Activated CD8-positive, alpha-beta memory T cell treated with anti-CD3 and anti-CD28 coated beads, Interleukin-2, amount 50 U/mL, for 24 hours (primary cell): Measurements from ENCODE around the gene WNT8A.

Experiments
- DNase-seq: peaks from one replicate; pipeline ENCODE4 v3.0.0-alpha.2; 2020; ENCODE audit errors: extremely low read depth

Gene WNT8A

DNA sequence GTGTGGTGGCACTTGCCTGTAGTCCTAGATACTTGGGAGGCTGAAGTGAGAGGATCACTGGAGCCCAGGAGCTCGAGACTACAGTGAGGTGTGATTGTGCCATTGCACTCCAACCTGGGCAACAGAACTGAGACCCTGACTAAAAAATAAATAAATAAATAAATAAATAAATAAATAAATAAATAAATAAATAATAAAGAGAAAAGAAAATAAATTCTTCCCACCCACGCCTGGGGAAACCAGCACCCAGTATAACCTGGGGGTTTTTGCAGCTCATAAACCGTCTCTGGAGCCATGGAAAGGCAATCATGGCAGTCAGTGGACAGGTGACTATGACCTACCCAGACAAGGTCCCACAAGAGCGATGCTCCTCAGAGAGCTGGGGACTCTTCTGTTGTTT lies 7.9 kb downstream of the WNT8A start:
- no peak for DNase-seq

DNA sequence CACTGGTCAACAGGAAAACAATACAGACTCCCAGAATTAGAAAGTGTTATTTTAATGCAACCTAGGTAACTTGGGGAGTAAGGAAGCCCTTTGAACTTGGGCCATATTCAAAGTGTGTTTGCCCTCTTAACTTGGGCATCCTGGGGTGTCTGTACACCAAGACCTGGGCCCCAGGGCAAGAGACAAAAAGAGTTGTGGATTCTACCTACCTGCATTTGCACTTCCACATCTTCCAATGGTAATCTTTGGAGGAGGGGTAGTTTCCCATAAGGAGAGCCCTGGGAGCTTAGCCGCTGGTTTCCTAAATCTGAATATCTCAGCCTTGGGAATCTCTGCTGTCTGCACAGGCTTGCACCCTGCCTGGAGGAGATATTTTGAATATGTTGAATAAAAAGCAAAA lies 8.5 kb downstream of the WNT8A start:
- DNase-seq = no peak

DNA sequence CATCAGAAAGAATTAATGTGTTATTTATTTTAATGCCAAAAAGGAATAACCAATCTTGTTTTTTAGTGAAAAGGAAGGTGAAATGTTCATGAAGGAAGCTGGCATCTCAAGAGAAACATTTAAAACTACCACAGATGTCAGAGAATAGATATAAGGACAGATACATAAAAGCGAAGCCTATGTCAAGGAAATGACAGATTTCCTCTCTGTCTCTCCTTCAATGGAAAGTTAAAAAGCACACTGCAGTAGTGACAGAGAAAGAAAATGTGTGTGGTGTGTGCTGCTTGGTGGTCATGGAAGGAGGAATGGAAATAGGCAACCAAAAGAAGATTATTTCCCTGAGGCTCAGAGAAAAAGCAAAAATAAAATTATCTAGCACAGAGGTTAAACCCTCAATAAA lies 9.2 kb downstream of the WNT8A start:
- no peak for DNase-seq

DNA sequence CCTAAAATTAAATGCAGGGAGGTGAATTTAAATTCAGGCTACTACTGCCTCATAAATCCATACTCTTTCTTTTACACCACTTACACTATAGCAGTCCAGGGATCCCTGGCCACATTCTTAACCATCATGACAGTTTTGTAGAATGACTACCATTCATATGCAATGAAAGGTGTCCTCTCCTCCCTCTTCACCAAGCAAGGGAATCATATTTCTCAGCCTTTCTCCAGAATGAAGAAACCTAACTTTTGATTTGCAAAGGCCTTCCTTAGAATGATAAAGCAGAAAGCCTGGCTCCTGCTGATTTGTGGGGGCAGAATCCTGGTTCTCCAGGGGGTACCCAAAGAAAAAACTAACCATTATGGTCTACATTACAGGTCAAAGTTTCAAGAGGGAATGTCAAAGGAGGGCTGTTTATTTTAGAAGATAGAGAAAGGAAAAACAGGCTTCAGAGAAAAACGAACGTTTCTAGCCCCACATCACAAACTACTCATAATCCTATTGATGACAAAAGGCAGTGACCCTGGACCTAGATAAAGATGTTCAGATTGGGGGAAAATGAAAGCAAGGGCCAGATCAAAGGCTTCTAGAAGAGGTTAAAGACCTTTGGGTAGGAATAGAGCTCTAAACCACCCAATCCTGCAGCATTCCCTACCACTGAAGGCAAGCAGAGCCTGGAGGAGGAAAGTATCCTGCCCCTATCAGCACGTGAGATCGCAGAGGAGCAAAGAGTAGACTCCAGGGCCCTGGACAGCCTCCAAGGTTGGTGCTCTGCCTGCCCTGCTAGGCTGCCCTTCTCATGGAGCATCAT lies 11.5 kb downstream of the WNT8A start:
- DNase-seq = no peak

DNA sequence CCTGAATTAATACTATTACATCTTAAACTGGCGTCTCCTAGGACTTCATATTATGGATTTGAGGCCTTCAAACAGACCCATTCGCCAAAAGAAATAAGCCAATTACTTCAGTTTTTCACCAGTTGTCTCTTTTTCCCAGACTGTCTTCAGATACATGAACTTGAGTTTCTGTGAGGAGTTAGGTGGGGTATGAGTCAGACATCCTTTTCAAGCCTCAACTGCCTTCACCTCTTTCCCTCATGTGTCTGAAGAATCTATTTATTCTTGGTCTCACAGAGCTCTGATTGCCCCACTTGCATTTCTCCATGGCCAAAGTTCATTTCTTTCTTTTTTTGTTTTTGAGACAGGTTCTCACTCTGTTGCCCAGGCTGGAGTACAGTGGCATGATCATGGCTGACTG lies 12.5 kb downstream of the WNT8A start:
- no peak for DNase-seq

DNA sequence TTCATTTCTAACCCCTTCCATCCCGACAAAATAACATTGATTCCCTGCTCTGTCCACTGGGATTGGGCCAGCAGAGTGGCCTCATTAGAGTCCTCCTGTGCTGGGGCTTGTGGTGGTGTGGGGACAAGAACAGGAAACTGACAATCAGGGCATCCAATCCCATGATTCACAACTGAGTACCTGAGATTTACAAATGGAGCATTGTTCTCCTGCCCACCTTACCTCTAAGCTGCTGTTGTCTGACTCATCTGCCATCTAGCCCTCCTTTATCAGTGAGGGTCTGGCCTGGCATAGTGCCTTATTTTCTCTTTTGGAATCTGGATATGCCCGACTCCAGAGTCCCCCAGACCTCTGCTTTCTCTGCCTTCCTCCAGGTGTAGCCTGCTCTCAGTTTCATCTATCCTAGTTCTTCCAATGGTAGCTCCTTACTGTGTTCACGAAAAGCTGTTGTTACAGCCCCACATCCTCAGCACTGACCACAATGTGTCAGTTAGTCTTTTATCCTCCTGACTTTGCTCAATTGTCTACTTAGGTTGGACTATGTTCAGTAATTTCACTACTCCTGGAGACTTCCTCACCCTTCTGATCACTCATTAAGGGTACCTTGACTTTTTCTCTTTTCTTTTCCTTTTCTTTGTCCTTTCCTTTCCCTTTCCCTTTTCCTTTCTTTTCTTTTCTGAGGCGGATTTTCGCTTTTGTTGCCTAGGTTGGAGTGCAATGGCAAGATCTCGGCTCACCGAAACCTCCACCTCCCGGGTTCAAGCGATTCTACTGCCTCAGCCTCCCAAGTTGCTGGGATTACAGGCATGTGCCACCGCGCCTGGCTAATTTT lies 13.4 kb downstream of the WNT8A start:
- DNase-seq = no peak

DNA sequence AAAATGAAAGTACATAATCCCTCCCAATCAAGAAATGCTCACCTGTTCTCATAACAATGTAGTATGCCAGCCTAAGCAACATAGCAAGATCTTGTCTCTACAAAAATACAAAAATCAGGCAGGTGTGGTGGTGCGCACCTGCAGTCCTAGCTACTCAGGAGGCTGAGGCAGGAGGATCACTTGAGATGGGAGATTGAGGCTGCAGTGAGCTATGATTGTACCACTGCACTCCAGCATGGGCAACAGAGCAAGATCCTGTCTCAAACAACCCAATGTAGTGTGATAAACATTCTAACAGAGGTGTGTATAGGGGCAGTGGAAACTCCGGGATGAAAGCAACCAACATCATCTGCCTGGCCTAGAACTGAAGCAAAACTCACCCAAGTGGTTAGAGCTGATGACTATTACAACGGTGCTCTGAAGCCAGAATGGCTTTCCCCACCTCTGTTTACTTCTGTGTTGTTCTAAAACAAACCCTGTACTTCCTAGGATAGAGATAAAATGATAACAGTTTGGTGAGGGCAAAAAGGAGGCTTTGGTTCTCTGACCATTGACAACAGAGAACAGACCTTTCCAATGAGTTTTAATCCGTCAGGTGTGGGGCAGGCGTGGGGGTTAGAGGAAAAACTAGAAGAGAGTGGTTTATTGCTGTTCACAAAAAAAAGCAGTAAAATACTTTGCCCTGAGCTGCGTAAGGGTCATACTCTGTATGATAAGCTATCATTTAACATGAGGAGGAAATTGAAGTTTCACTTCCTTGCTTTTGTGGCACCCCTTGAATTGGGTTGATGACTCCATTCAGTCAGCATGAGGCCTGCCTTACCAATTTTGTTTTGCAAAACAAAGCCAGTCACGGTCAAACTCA lies 18.9 kb downstream of the WNT8A start:
- no peak for DNase-seq

DNA sequence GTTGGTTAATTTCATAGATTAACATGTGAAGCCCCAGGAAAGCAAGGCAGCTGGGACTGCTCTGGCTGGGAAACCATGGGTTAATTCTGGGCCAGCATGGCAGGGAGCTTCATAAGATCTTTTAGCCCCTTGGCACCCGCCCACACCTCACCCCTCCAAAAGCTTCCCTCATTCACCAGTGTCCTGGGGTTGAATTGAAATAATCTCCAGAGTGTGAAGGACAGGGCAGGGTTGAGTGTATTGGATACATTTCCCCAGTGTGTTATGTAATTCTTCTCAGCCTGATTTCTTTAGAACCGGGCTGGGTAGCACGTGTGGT lies 19.4 kb downstream of the WNT8A start:
- DNase-seq = no peak

DNA sequence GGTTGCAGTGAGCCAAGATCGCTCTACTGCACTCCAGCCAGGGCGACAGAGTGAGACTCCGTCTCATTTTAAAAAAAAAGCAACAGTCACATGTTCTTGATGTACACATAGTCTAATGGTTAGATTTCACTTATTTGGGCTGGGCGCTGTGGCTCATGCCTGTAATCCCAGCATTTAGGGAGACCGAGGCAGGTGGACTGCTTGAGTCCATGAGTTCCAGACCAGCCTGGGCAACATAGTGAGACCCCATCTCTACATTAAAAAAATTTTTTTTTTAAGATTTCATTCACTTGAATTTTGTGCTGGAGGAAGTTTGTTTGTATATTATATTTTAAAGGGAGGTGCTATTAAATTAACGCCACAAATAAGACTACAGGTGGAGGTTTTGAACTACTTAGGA lies 21.9 kb downstream of the WNT8A start:
- no peak for DNase-seq

DNA sequence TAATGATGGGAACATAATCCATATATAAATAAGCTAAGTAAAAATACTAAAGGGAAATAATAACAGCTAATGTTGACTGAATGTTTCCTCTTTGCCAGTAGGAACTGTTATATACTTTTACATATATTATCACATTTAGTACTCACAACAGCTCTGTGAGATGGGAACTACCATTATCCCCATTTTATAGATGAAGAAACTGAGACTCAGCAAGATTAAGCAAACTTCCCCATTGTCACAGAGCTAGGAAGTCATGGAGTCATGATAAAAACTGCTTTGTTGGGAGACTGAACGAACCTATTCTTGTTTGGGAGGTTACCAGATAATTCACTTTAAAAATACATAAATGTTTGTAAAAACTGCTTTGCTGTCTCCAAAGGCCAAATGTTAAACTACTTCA lies 23.4 kb downstream of the WNT8A start:
- DNase-seq = no peak

DNA sequence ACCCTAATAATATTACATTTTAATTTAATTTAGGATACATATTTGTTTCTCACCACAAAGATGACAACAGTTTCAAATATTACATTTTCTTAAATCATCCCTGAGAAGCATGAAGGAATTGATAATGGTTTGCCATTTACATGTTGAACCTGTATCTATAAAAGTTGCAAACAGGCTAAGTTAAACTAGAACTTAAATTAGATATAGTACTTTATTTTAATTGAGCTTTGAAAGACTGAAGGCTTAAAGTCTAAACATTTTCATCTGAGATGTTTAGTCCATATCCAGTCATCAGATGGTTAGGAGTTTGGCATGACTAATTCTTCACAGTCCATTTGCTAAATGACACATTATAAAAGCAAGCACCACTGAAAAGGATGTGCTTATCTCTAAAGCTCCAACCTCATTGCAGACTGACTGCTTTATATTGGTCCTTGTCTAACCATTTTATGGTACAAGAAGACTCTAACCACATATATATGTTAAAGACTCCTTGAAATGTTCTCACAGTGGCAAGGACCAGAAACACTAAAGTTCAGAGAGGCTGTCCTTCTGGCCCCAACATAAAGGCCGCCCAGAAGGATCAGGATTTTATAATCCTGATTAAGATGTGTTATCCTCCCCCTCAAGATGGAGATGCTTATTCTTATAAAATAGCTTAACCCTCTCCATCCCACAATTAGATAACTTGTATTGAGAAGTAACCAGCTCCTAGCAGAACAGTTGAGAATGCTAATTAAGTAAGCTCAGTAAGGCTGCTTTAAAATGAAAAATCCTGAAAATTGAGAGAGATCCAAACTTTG lies 25.8 kb downstream of the WNT8A start:
- DNase-seq = no peak

DNA sequence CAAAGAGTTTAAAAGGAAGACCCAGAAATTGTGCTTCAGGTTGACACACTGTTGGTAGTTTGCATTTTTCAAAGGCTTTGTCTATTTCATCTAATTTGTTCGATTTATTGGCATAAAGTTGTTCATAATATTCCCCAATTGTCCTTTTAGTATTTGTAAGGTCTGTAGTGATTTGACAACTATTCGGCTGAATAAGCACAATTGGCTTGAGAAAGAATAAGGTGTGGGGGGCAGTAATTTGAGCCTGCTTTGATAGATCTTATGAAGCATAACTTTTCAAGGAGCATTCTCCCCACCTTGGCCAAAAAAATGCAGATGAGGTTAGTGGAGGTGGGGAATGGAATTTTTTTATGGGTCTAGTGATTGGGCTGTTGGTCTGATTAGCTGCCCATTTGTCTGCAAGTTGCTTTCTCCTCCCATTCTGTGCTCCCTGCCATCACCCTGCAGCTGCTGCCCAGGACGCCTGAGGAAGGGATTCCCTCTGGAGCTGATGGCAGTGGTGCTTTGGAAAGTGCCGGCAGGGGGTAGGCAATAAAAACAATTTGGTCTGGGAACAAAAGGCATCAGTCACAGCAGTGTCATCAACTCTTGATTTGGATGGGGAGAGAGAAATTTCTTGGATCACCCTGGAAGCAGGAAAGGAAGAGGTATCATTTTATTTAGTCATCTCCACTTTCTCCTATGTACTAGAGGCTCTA lies 26.6 kb downstream of the WNT8A start:
- DNase-seq = no peak

DNA sequence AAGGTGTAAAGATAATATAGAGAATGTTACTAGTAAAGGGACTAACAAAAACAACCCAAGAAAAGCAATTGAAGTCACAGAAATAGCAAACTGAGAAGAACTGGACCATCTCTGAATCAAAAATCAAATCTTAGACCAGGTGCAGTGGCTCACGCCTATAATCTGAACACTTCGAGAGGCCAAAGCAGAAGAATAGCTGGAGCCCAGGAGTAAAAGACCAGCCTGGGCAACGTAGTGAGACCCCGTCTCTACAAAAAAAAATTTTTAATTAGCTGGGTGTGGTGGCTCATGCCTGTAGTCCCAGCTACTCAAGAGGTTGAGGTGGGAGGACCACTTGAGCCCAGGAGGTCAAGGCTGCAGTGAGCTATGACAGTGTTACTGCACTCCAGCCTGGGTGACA lies 27.3 kb downstream of the WNT8A start:
- DNase-seq = no peak

DNA sequence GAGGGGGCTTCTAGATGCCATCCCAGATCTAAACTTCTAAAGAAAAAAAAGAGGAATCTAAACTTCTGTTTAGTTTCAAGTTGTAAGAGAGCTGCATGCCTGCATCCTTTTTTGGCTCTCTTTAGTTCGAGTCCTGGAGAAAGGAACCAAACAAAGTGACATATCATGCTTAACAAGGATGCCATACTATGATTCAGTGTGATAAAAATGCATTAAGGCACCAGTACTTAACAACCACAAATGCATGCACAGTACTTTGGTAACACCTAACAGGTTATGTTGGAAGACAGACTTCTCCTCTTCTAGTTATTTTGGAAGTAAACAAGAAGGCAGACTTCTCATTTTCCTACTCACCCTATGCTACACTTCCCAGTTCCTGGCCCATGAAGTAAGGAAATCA lies 28.1 kb downstream of the WNT8A start:
- no peak for DNase-seq

DNA sequence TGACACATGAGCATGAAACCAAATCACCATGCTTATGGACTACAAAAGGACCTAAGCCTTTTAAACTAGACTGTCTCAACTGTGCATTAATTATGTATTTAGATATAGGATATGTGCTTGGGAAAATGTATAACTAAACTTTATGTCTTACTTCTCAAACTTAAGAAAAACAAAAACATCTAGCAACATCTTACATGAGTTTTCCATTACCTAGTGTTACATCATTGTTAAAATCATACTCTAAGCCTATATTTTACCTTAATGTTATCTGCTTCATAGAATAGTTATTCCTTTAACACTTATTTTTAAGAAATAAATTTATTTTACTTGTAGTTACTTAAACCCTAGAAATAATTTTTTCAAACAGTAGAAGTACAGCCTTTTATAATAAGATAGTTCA lies 31.4 kb downstream of the WNT8A start:
- DNase-seq = no peak

DNA sequence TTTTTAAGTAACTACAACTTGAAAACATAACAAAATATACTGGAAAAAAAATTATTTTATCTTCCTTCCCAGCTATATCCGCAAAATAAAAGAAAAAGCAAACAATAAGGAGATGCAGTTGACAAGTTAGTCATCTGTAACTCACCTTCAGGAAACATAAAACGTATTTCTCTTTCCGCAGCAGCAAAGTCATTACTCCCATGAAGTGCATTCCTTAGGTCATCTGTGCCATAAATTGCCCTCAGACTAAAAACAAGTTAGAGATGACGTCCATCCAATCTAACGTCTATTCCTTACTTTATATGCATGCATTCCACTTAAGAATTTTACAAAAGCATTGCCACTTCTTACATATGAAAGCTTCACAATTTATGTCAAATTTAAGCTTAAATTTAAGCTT lies 44.5 kb downstream of the WNT8A start:
- no peak for DNase-seq

DNA sequence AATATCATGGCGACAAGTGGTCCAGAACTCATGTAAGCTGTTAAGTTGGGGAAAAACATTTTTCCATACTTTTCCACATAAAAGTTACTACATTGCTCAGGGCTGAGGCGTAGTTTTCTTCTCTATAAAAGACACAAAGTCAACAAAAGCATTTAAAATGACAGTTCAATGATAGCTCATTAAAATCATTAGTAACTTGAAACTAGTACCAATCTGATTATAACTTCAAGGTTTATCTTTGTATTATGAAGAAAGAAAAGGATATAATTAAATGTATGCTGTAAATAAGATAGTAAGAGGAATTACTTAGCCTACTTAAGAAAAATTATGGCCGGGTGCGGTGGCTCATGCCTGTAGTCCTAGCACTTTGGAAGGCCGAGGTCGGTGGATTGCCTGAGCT lies 45.5 kb downstream of the WNT8A start:
- no peak for DNase-seq

DNA sequence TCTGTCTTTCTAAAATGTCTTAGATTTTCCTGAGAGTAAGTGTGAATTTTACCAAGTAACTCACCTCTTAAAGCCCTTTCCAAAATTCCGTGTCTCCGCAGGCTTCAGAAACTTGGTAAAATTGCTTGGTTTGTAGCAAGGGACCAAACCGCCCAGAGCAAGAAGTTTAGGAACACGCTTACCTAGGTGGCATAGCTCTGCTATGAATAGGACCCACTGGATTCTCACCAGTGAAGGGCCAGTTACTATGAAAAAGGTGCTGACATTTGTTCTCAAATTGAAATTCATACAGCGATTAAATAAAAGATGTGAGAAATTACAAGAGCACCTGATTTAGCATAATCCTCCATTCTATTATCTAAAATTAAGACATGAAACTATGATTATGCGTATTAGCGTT lies 48.7 kb downstream of the WNT8A start:
- DNase-seq = no peak

DNA sequence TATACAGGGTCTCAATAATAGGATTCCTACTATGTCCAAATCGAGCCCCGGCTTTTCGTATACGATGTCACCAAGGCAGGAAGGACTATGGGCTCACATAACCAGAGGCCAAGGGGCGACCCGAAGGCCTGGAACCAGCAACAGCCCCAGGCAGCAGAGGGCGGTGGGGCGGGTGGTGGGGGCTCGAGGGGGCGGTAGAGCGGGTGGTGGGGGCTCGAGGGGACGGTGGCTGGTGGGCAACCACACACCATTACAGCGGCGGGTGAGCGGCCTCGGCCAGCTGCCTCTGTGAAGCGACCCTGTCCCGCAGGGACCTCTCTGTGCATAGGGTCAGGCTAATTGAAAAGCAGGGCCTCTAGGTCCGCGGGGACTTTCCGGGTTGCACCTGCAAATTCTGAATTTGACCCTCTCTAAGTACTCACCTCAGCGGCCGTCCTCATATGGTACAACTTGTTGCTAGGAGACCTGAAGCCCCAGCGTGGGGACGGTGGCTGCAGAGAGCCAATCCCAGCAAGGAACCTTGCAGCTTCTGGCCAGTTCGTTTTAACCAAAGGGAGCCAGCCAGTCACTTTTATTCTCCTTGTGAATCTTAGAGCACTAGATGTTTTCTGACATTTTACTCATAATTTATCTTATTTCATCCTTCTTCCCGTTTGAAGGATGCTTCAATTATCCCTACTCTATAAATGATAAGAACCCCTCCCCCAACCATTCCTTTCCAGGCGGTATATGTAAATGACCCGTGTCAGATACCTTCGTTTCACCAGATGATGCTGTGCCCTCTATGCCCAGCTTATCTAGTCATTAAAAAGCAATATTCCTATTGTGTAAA lies 55.3 kb downstream of the WNT8A start, which contains the start of gene NME5:
Gene NME5, minus strand, starts transcription at position 480 of the 832 bp plus-strand sequence. CDS start 648 bp downstream, outside the sequence.
- no peak for DNase-seq

DNA sequence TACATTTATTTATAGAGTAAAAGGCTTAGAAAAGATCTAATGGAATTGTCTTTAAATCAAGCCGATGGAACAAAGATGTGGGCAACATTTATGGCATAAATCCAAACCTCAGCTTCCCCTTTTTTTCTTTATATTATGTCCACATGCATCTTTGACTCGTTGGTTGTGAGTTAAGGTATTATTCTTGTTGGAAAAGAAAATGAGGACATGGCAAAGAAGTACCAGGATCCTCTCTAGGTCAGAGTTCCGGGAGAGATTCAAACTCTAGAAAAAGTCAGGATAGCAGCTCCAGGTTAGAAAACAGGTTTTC lies 55.9 kb downstream of the WNT8A start:
- DNase-seq = no peak
